ENCODE data around the gene ATP13A2.

The ATP13A2 gene

DNA sequence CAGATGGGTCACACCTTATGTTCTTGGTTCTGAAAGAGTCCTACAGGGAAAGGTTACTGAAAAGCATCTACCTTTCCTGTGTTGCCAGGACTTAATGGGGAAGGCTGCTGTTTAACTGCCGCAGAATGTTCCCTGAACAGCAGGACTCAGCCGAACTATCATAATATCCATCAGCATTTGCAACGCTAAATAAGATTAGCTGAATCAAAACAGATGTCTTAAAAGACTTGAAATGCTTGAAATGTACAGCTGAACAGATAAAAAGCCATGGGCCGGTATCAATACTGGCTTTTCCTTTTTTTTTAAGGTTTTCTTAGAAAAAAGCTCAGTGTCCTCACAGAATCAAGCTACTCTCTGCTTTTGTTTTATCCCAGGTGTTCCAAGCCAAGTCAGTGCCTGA, 19.7 kb upstream of the ATP13A2 start:
- no peak for DNase-seq

GRCh38 chr1:17030206-17030605, 18.5 kb upstream of the ATP13A2 start:
- no peak for DNase-seq

DNA sequence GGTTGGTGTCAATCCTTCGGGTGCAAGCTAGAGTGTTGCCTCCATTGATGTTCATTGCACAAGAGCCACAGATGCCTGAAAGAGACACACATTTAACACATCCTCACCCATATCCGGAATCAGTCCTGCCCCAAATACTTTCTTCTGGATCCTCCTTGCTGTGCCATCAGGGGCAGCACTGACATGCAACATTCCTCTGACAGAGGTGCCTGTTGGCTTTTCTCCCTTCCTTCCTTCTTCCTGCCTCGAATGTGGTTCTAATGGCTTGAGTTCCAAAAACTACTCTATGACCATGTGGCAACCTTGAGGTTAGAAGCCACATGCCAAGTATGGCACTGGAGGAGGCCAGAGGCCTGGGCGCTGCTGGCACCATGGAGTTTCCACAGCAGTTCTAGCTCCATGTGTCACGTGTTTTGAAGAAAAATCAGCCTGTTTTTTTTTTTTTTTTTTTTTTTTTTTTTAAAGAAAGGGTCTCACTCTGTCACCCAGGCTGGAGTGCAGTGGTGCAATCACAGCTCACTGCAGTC, 17.0 kb upstream of the ATP13A2 start:
- no peak for DNase-seq

GRCh38 chr1:17027900-17028299, 16.2 kb upstream of the ATP13A2 start:
- DNase-seq = no peak

DNA sequence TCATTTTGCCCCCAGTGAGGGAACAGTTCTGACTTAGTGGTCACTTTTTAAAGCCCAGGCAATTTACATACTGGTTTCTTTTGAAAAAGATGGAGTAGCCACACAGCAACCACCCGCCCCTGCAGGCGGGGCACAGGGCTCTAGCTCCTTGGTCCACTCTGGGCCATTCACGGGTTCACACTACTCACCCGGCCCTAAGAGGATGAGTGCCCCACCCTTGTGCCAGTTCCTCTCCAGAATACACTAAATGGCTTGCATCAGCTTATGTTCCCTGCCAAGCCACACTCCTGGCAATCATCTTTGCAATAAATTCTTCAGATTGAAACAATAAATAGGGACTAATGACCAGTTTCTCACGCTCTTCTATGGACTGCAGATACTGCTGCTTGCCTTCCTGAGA, 15.7 kb upstream of the ATP13A2 start:
- DNase-seq = no peak

- DNase-seq = no peak
Observed at GRCh38 chr1:17024721-17025120, 13.0 kb upstream of the ATP13A2 start.

GRCh38 chr1:17023573-17023972, 11.8 kb upstream of the ATP13A2 start:
- no peak for DNase-seq

GRCh38 chr1:17023102-17023501, 11.4 kb upstream of the ATP13A2 start:
- no peak for DNase-seq

GRCh38 chr1:17021896-17022295, 10.2 kb upstream of the ATP13A2 start:
- DNase-seq = no peak

DNA sequence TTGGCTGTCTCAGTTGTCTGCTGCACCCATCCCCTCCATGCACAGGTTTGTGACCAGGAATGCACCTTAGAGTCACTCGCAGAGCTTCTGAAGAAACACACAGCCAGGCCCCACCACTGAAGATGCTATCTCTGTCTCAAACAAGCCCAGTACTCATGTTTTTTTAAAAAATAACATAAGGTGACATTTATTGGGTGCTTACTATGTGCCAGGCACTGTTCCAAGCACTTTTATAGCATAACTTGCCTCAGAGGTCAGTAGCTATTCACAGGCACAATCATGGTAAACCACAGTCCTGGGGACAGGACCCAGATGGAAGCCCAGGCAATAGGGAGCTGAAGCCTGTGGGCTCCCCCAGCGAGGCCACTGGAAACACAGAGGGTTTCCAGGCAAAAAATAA, 8.8 kb upstream of the ATP13A2 start:
- no peak for DNase-seq

- DNase-seq = no peak
Observed at GRCh38 chr1:17018849-17019248, 7.1 kb upstream of the ATP13A2 start.

DNA sequence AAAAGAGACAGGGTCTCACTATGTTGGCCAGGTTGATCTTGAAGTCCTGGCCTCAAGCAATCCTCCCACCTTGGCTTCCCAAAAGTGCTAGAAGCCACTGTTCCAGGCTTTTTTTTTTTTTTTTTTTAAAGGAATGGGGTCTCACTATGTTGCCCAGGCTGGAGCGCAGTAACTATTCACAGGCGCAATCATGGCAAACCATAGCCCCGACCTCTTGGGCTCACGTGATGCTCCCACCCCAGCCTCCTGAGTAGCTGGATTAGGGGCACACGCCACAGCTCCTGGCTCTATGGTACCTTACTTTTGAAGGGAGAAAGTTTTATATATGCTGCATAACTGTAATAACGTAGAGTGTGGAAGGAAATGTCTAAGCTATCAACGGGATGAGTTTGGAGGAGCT, 5.7 kb upstream of the ATP13A2 start:
- DNase-seq = no peak

DNA sequence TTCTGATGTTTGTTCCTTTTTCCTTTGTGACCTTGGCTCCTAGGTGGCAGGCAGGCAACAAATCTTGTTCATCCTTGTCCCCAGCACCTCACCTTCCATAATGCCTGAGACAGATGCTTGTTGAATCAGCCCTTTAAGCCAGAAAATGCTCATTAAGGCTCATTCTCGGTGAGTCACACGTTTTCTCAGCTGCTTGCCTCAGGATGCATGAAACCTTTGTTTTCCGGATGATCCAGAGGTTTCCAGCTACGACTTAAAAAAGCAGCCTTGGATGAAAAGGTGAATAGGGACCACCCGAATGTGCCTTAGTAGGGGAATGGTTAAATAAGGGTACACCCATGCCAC, 4.6 kb upstream of the ATP13A2 start:
- no peak for DNase-seq

GRCh38 chr1:17014671-17015567, 3.2 kb upstream of the ATP13A2 start:
- no peak for DNase-seq

- DNase-seq = no peak
Observed at GRCh38 chr1:17013491-17014320, 2.0 kb upstream of the ATP13A2 start.

GRCh38 chr1:17012775-17013490, 1.2 kb upstream of the ATP13A2 start:
- no peak for DNase-seq

DNA sequence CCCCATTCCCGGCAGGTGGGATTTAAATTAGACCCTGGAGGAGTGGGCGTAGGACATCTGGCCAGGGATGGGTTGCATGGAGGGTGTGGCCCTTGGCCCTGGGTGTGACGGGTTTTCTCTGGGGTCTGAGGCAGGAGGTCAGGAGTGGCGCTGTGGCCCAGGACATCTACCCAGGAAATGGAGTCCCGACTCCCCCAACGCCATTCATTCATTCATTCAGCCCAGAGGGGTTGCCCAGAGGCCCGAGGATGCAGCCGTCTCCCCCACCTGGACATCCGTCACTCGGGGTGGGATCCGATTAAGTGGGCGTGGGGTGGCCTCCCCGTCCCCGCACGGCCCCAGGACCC, 663 bp downstream of the ATP13A2 start:
- no peak for DNase-seq

- no peak for DNase-seq
Observed at GRCh38 chr1:17009706-17010105, 2.0 kb downstream of the ATP13A2 start.

DNA sequence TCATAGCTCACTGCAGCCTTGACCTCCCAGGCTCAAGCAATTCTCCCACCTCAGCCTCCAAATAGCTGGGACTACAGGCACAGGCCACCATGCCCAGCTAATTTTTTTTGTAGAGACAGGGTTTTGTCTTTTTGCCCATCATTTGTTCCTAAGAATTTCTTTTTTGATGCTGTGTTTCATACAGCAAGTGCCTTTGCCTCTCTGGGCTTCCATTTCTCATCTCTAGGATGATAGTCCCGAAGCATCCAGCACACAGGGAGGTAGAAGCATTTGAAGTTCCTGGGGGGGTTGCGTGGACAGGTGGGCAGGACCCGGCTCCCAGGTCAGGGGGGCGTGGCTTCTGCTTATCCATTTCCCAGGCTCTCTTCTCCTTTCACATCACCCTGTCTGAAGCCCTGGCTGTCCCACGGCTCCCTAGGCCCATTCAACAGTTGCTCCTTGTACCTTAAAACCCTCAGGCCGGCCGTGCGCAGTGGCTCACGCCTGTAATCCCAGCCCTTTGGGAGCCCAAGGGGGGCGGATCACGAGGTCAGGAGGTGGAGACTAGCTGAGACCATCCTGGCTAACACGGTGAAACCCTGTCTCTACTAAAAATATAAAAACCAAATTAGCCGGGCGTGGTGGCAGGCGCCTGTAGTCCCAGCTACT, 3.4 kb downstream of the ATP13A2 start:
- DNase-seq = no peak

- DNase-seq = no peak
Observed at GRCh38 chr1:17007121-17007520, 4.6 kb downstream of the ATP13A2 start.

GRCh38 chr1:17005365-17005740, 6.4 kb downstream of the ATP13A2 start:
- no peak for DNase-seq

- DNase-seq = no peak
Observed at GRCh38 chr1:17004466-17005364, 7.0 kb downstream of the ATP13A2 start.

Data from cerebellar nuclear complex (tissue), 1 donor.